Measurements from ENCODE around the gene IFNA2. TPM values are rescaled to one million over a fixed set of nuclear protein-coding genes. Genes with fewer than 3 reads are reported as not detected.
"Not testable (repeated sequence)": the region's sequence is repeated elsewhere in the genome, so short reads cannot be mapped to it uniquely, and the experiment has no call there.

The IFNA2 gene
- total and polyA plus RNA-seq, 4 experiments from 2014 or later: not detected

DNA sequence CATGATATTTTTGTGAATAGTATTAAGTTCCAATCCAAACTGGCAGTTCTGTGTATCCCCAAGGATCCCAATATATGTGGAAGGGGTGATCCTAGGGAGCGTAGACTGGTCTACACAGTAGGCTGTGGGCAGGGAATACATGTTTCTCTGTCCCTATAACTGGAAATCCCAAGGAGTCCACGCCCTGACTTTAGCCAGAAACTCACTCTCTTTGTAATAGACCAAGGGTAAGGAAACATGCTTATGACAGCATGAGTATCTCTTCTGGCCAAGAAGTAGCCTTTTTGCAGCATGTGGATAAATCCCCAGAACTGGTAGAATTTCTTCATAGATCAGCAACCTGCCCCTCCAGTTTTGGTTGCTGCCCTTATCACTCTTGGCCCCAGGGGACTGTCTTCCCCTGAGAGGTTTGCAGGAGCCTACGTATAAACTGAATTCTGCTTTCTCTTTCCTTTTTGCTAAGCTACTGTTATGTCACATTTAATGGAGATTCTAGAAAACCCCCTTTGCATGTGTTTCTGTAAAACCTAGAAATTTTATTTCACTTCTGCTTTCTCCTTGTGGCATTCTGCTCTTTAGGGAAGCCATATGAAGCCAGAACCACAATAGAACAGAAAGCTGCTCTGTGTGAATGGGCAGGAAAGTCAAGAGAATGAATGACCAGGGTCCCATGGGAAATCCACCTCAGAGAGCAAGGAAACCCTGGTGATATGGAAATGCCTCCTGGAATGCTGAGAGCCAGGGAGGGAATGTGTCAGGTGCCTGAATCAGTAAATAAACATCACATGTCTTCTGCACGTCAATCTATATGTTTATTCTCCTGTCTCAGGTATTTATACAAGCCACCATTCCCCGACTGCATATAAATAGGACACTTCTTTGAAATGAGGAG lies 3.5 kb downstream of the IFNA2 start:
- peaks cover 10% of the 10 kb centered on the region for H3K27me3 ChIP-seq (ENCODE audit: insufficient read depth, low read length)
- Mint-ChIP-seq H3K4me1 (peaks cover 12 to 18% (median 12%) of the 10 kb centered on the region in 4 donors), H3K27me3 (peaks cover 17 to 27% of the 10 kb centered on the region in 2 donors), H3K36me3 (peaks cover 0 to 4% of the 10 kb centered on the region in 2 donors), H3K27ac (peak overlapping the region in 3 of 7 donors; percentile 14 to 30 (median 16)), H3K9me3 (peaks cover 0 to 6% (median 0%) of the 10 kb centered on the region in 8 donors), H3K4me3 (peak overlapping the region in 7 of 8 donors; percentile 20 to 69 (median 53))
- peaks cover 8% of the 10 kb centered on the region for H3K4me1 ChIP-seq (ENCODE audit: insufficient read depth, low read length)
- no peaks in the 10 kb centered on the region for H3K9me3 ChIP-seq (ENCODE audit: control insufficient read depth in 1 of 2, low read length in 2 of 2)
- CTCF ChIA-PET (ENCODE audit: partially characterized antibody): interaction anchor here (0.8 to 1.4 kb wide), 3 partner anchors 14 to 53 kb away, joined by 3 to 9 read pairs (median 3); no protein-coding TSS in a partner anchor
- H3K4me3 ChIP-seq (ENCODE audit: low read length in 2 of 2): no peak overlapping the region
- no peaks in the 10 kb centered on the region for H3K36me3 ChIP-seq (ENCODE audit: insufficient read depth, low read length)
- peak in 4 of 5 donors; percentile 18 to 41 (median 24) for DNase-seq
- H3K27ac ChIP-seq (ENCODE audit: low read depth, low read length): no peak overlapping the region
- intact Hi-C loops (cut with micrococcal nuclease): no loop called here
- POLR2A ChIA-PET (ENCODE audit: partially characterized antibody): no interaction called here

GRCh38 chr9:21371467-21371866 lies 13.7 kb downstream of the IFNA2 start:
- H3K4me3 ChIP-seq (ENCODE audit: low read length in 2 of 2); H3K9me3 Mint-ChIP-seq; H3K4me1 Mint-ChIP-seq; H3K36me3 Mint-ChIP-seq; H3K27me3 ChIP-seq (ENCODE audit: insufficient read depth, low read length); POLR2A ChIA-PET (ENCODE audit: partially characterized antibody); DNase-seq; H3K27ac Mint-ChIP-seq; H3K4me1 ChIP-seq (ENCODE audit: insufficient read depth, low read length); H3K27ac ChIP-seq (ENCODE audit: low read depth, low read length); intact Hi-C loops (cut with micrococcal nuclease); H3K36me3 ChIP-seq (ENCODE audit: insufficient read depth, low read length); H3K4me3 Mint-ChIP-seq; H3K9me3 ChIP-seq (ENCODE audit: control insufficient read depth in 1 of 2, low read length in 2 of 2): not testable (repeated sequence)
- CTCF ChIA-PET (ENCODE audit: partially characterized antibody): interaction anchor here (1.8 kb wide), 1 partner anchor 25 kb away, joined by 4 read pairs; no protein-coding TSS in a partner anchor
- H3K27me3 Mint-ChIP-seq: peaks cover 11 to 16% of the 10 kb centered on the region in 2 donors

DNA sequence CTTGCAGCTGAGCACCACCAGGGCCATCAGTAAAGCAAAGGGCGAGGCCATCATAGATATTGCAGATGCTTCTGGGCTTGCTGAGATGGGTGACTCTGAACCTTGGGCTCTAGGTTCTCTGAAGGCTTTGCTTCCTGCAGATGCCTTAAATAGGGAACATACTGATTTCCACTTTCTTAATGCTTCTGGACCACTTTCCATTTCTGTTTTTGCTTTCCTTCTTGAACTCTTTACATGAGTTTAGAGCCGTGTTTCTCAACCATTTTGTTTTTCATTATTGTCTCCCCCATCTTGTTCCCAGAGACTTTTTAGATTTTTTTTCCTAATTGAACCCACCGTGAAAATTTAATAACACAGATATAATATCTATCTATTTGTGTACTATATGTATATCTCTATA lies 17.2 kb downstream of the IFNA2 start, which contains the start of gene IFNA13:
Gene IFNA13 (minus strand): TSS at position 101 of the 400 bp plus-strand sequence. CDS start 47 bp downstream, at position 54.
- no peaks in the 10 kb centered on the region for H3K9me3 ChIP-seq (ENCODE audit: control insufficient read depth in 1 of 2, low read length in 2 of 2)
- no peak within 1 kb of the TSS for H3K27ac ChIP-seq (ENCODE audit: low read depth, low read length)
- no peaks in the 10 kb centered on the region for H3K4me1 ChIP-seq (ENCODE audit: insufficient read depth, low read length)
- H3K4me1 Mint-ChIP-seq: no peaks in the 10 kb centered on the region
- peaks cover 8% of the 10 kb centered on the region for H3K27me3 ChIP-seq (ENCODE audit: insufficient read depth, low read length)
- CTCF ChIA-PET (ENCODE audit: partially characterized antibody): no interaction called here
- H3K4me3 ChIP-seq (ENCODE audit: low read length in 2 of 2): no peak within 1 kb of the TSS
- H3K36me3 Mint-ChIP-seq: no peaks in the 10 kb centered on the region
- POLR2A ChIA-PET (ENCODE audit: partially characterized antibody): no interaction called here
- no peak within 1 kb of the TSS for H3K27ac Mint-ChIP-seq
- no peaks in the 10 kb centered on the region for H3K36me3 ChIP-seq (ENCODE audit: insufficient read depth, low read length)
- intact Hi-C loops (cut with micrococcal nuclease): no loop called here
- no peaks in the 10 kb centered on the region for H3K9me3 Mint-ChIP-seq
- H3K4me3 Mint-ChIP-seq: no peak within 1 kb of the TSS
- H3K27me3 Mint-ChIP-seq: peaks cover 21 to 23% of the 10 kb centered on the region in 2 donors
- DNase-seq: no peak

- intact Hi-C loops (cut with micrococcal nuclease); H3K36me3 Mint-ChIP-seq; H3K9me3 ChIP-seq (ENCODE audit: control insufficient read depth in 1 of 2, low read length in 2 of 2); CTCF ChIA-PET (ENCODE audit: partially characterized antibody); DNase-seq; POLR2A ChIA-PET (ENCODE audit: partially characterized antibody); H3K27ac Mint-ChIP-seq; H3K4me3 ChIP-seq (ENCODE audit: low read length in 2 of 2); H3K4me3 Mint-ChIP-seq; H3K9me3 Mint-ChIP-seq; H3K36me3 ChIP-seq (ENCODE audit: insufficient read depth, low read length); H3K4me1 ChIP-seq (ENCODE audit: insufficient read depth, low read length); H3K27ac ChIP-seq (ENCODE audit: low read depth, low read length); H3K27me3 ChIP-seq (ENCODE audit: insufficient read depth, low read length); H3K4me1 Mint-ChIP-seq: not testable (repeated sequence)
- H3K27me3 Mint-ChIP-seq: peaks cover 21% of the 10 kb centered on the region in 2 donors
These were observed 18.0 kb downstream of the IFNA2 start for GRCh38 chr9:21367169-21367568.

GRCh38 chr9:21362287-21362686 lies 22.9 kb downstream of the IFNA2 start:
- Mint-ChIP-seq H3K9me3 (no peaks in the 10 kb centered on the region), H3K36me3 (no peaks in the 10 kb centered on the region), H3K27ac (no peak overlapping the region), H3K4me1 (peaks cover 7 to 17% (median 12%) of the 10 kb centered on the region in 4 donors), H3K4me3 (no peak overlapping the region), H3K27me3 (peaks cover 14 to 20% of the 10 kb centered on the region in 2 donors)
- no peaks in the 10 kb centered on the region for H3K36me3 ChIP-seq (ENCODE audit: insufficient read depth, low read length)
- H3K27me3 ChIP-seq (ENCODE audit: insufficient read depth, low read length): peaks cover 10% of the 10 kb centered on the region
- H3K4me3 ChIP-seq (ENCODE audit: low read length in 2 of 2): no peak overlapping the region
- no peak for DNase-seq
- H3K4me1 ChIP-seq (ENCODE audit: insufficient read depth, low read length): peaks cover 11% of the 10 kb centered on the region
- ChIA-PET CTCF (ENCODE audit: partially characterized antibody) (no interaction called here), POLR2A (ENCODE audit: partially characterized antibody) (no interaction called here)
- H3K27ac ChIP-seq (ENCODE audit: low read depth, low read length): no peak overlapping the region
- H3K9me3 ChIP-seq (ENCODE audit: control insufficient read depth in 1 of 2, low read length in 2 of 2): no peaks in the 10 kb centered on the region
- intact Hi-C loops (cut with micrococcal nuclease): no loop called here

- peak overlapping the region; percentile 68 to 80 (median 78) for H3K4me3 Mint-ChIP-seq
- H3K27ac Mint-ChIP-seq: peak overlapping the region; percentile 36 to 92 (median 87)
- peaks cover 10 to 20% (median 15%) of the 10 kb centered on the region in 4 donors for H3K4me1 Mint-ChIP-seq
- peaks cover 5% of the 10 kb centered on the region for H3K27me3 ChIP-seq (ENCODE audit: insufficient read depth, low read length)
- peaks cover 0 to 9% (median 6%) of the 10 kb centered on the region in 8 donors for H3K9me3 Mint-ChIP-seq
- peaks cover 15% of the 10 kb centered on the region for H3K4me1 ChIP-seq (ENCODE audit: insufficient read depth, low read length)
- no peak overlapping the region for H3K4me3 ChIP-seq (ENCODE audit: low read length in 2 of 2)
- H3K36me3 ChIP-seq (ENCODE audit: insufficient read depth, low read length): no peaks in the 10 kb centered on the region
- CTCF ChIA-PET (ENCODE audit: partially characterized antibody): interaction anchor here (0.6 to 1.1 kb wide), 3 partner anchors 22 to 38 kb away, joined by 3 to 4 read pairs (median 3); no protein-coding TSS in a partner anchor
- POLR2A ChIA-PET (ENCODE audit: partially characterized antibody): interaction anchor here (2.5 kb wide), 1 partner anchor 23 kb away, joined by 17 read pairs; the partner anchor contains the start of gene KLHL9
- peak in 4 of 5 donors; percentile 24 to 34 (median 25) for DNase-seq
- intact Hi-C loops (cut with micrococcal nuclease): loop anchor here (2.0 kb wide), 1 partner anchor 23 kb away; the partner anchor contains the start of gene KLHL9
- peaks cover 3% of the 10 kb centered on the region in 2 donors for H3K27me3 Mint-ChIP-seq
- H3K27ac ChIP-seq (ENCODE audit: low read depth, low read length): no peak overlapping the region
- peaks cover 0 to 4% of the 10 kb centered on the region in 2 donors for H3K36me3 Mint-ChIP-seq
- H3K9me3 ChIP-seq (ENCODE audit: control insufficient read depth in 1 of 2, low read length in 2 of 2): no peaks in the 10 kb centered on the region
These were observed 27.4 kb downstream of the IFNA2 start for GRCh38 chr9:21357479-21358460.

Measured in CD4-positive, alpha-beta memory T cell (primary cell).